GM06990 (cell line): ENCODE data around the gene SHANK2.

Experiments
- DNase-seq: peaks from one replicate; pipeline ENCODE4 v3.0.0-alpha.2; 2011; ENCODE audit not compliant: insufficient read length; ENCODE audit errors: extremely low read depth
- H3K27me3 ChIP-seq: replicated peaks from 2 replicates; pipeline ENCODE4 v1.6.0; 2011; ENCODE audit warnings: low read length; ENCODE audit not compliant: control insufficient read depth, insufficient read depth
- H3K36me3 ChIP-seq: 2 replicates; pipeline ENCODE4 v1.5.1; 2011; ENCODE audit warnings: low read length; ENCODE audit not compliant: control insufficient read depth, insufficient read depth
- H3K4me3 ChIP-seq: replicated peaks from 2 replicates; pipeline ENCODE4 v1.5.1; 2011; ENCODE audit warnings: low read depth, mild to moderate bottlenecking, control low read depth, low read length
- CTCF ChIP-seq: IDR thresholded peaks from 2 replicates; pipeline ENCODE4 v1.5.1; 2011; ENCODE audit warnings: low read length, control low read depth, mild to moderate bottlenecking, inconsistent platforms; ENCODE audit not compliant: insufficient read depth, poor library complexity, severe bottlenecking

The SHANK2 gene

GRCh38 chr11:71202966-71203365, 49.4 kb downstream of the SHANK2 start:
- Histone ChIP-seq H3K27me3 (peaks cover 2% of the 10 kb centered on the region), H3K4me3 (no peak overlapping the region), H3K36me3 (no peaks in the 10 kb centered on the region)
- no peak for DNase-seq
- no peak for TF ChIP-seq CTCF

- H3K4me3 ChIP-seq, result no peak overlapping the region
- TF ChIP-seq CTCF, result no peak
- H3K27me3 ChIP-seq, result peaks cover 2% of the 10 kb centered on the region
- no peaks in the 10 kb centered on the region for H3K36me3 ChIP-seq
- DNase-seq, result no peak
These were observed 49.8 kb downstream of the SHANK2 start for GRCh38 chr11:71202598-71202944.
